ENCODE measurements around the gene SLC24A3. TPM values are rescaled to one million over a fixed set of nuclear protein-coding genes. Genes with fewer than 3 reads are reported as not detected.

Gene SLC24A3
- total and polyA plus RNA-seq, 2 of the 13 experiments (the other 11 are each of a cell fraction or from before 2014, with no cell fraction given): not detected

DNA sequence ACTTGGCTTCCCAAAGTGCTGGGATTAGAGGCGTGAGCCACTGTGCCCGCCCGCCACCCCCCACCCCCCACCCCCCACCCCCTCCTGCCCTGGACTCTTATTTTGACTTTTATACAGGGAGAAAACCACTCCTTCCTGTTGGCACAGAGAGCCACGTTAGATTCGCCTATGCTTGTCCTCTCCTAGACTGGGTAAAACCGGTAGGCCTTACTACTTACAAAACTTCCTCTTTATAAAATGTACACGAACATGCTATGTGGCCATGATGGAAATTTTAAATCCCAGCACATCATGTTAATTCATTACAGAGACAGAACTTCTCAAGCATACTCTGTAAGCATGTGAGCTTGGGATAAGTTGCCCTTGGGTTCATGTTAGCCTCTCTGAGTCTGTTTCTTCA is 124.2 kb downstream of the SLC24A3 start (continued):
- TF ChIP-seq CBX2 (IDR thresholded peaks at IDR 0.05; ENCODE audit: low read depth, low read length) (no peak), CBX2 (CRISPR knock-in tag; IDR thresholded peaks at IDR 0.05; ENCODE audit: low read depth) (no peak), MAFF (IDR thresholded peaks at IDR 0.05; ENCODE audit: low read depth, low read length) (no peak), ZSCAN9 (CRISPR knock-in tag; IDR thresholded peaks at IDR 0.05; ENCODE audit: borderline replicate concordance) (no peak), KAT2B (IDR thresholded peaks at IDR 0.05; ENCODE audit: borderline replicate concordance, low read depth, low read length) (no peak), ZNF160 (CRISPR knock-in tag; IDR thresholded peaks at IDR 0.05) (no peak), EHMT2 (IDR thresholded peaks at IDR 0.05; ENCODE audit: borderline replicate concordance, low read depth, low read length) (no peak), SRF (IDR thresholded peaks at IDR 0.05; ENCODE audit: low read depth, low read length) (no peak), ZNF790 (CRISPR knock-in tag; IDR thresholded peaks at IDR 0.05; ENCODE audit: borderline replicate concordance) (no peak), ZNF768 (CRISPR knock-in tag; IDR thresholded peaks at IDR 0.05) (no peak), SAP130 (CRISPR knock-in tag; IDR thresholded peaks at IDR 0.05; ENCODE audit: low read depth) (no peak)

DNA sequence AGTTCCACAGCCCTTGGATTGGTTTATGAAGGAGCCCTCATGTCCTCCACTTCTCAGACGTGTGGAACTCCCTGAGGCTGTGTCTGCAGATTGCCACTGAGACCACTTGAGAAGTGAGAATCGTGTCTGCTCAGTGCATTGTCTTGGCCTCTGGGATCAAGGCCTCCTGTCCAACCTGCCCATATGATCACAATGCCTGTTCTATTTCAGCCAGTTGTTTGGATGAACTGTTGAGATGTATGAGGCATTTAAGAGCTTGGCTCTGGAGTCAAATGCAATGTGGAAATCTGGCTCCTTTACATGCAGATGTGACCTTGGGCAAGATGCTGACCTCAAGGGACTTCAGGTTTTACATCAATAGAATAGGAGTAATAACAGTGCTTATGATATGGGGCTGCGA is 125.9 kb downstream of the SLC24A3 start:
- POLR2A ChIA-PET: no interaction called here
- Histone ChIP-seq H3K36me3 (replicated peaks in 1 of 2; ENCODE audit: control insufficient read depth in 1 of 2, insufficient read depth in 2 of 2, low read length in 2 of 2) (no peaks in the 10 kb centered on the region), H3K9ac (ENCODE audit: insufficient read depth, low read depth, low read length) (no peak overlapping the region), H4K20me1 (ENCODE audit: insufficient read depth, low read length) (no peaks in the 10 kb centered on the region), H3K4me1 (ENCODE audit: insufficient read depth, low read length) (no peaks in the 10 kb centered on the region), H3K27ac (ENCODE audit: extremely low read length, insufficient read depth, low read length) (no peak overlapping the region), H3K27me3 (ENCODE audit: control insufficient read depth in 1 of 2, insufficient read depth in 2 of 2, low read length in 2 of 2) (no peaks in the 10 kb centered on the region), H3K79me2 (ENCODE audit: insufficient read depth, low read length) (no peaks in the 10 kb centered on the region), H3K4me3 (replicated peaks in 1 of 3; ENCODE audit: insufficient read depth in 1 of 3, low read depth in 2 of 3, low read length in 3 of 3) (no peak overlapping the region), H3K9me3 (ENCODE audit: low read length) (no peaks in the 10 kb centered on the region), H3K4me2 (ENCODE audit: low read depth, low read length) (no peak overlapping the region), H2AFZ (ENCODE audit: low read length) (no peak overlapping the region)
- DNase-seq (ENCODE audit: low spot score) (no peak), FAIRE-seq (no peak), ATAC-seq (no peak)
- in situ Hi-C loops (cut with HindIII; ENCODE audit: extremely low pct_ligation_motif_present, low pct_unique_long_range_greater_than_20kb): no loop called here
- intact Hi-C loops (cut with micrococcal nuclease; ENCODE audit: unreplicated experiment): no loop called here
- WGBS (ENCODE audit: low lambda C conversion rate): 0% methylated on average over 3 of the region's 3 CpGs
- CTCF ChIA-PET (ENCODE audit: low intra/inter-chr PET ratio, low total read pairs): no interaction called here
- BruUV-seq (replicated peaks): no TSS peak
- TF ChIP-seq ZNF501 (CRISPR knock-in tag; IDR thresholded peaks at IDR 0.05): no peak
